Measurements from ENCODE around the gene PTPRD. TPM values are rescaled to one million over a fixed set of nuclear protein-coding genes. Genes with fewer than 3 reads are reported as not detected.

Gene PTPRD
- total RNA-seq, 1 experiment from 2014 or later, result 0.02 TPM

DNA sequence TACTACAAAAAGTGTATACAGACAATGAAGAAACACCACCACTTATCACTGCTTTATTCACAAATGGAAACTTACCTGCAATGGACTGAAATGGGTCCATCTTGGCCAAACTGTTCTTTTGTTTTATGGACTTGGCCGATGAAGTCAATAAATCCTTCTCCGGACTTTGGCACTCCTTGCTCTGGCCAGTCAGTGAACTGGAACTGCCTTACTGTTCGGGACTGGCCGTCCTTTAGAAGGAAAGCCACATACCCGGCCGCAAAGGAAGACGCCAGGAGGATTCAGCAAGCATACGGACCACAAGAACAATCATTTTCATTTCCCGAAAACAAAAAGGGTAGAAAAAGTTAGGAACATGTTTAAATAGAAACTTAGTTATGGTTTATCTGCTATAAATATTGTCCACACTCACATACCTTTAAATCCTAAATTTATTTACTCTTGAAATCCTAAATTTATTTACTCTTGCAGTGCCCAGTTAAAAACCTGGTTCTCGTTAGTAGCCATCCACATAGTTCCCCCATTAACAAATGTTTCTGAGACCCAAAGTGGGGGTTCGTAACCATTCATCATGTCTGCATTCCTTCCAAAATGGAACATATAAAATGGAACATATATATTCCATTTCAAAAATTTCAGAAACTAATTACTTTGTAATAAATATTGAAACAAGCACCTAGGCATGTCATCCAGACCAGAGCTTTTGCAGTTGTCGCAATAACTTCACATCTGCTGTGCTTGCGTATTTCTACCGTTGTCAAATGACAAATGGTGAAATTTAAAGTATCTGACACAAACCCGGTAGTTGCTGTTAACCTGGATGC lies 2281.1 kb downstream of the PTPRD start:
- Histone ChIP-seq H3K9me3 (ENCODE audit: control insufficient read depth in 1 of 2, insufficient read depth in 1 of 2, low read depth in 1 of 2, low read length in 2 of 2) (peaks cover 3 to 8% of the 10 kb centered on the region in 2 experiments; a peak in 2 of 4 replicates), H3K4me2 (ENCODE audit: low read length) (no peak overlapping the region), H3K4me1 (ENCODE audit: control insufficient read depth in 1 of 2, insufficient read depth in 2 of 2, low read length in 2 of 2) (no peaks in the 10 kb centered on the region), H3K27me3 (ENCODE audit: insufficient read depth, low read length) (no peaks in the 10 kb centered on the region), H2AFZ (ENCODE audit: low read depth, low read length, poor library complexity, severe bottlenecking) (no peak overlapping the region), H3K79me2 (ENCODE audit: insufficient read depth, low read length) (no peaks in the 10 kb centered on the region), H3K36me3 (ENCODE audit: control insufficient read depth in 1 of 2, insufficient read depth in 2 of 2, low read length in 2 of 2) (no peaks in the 10 kb centered on the region), H3K9ac (ENCODE audit: low read length) (no peak overlapping the region), H3K27ac (ENCODE audit: low read depth, low read length) (no peak overlapping the region), H4K20me1 (ENCODE audit: insufficient read depth) (no peaks in the 10 kb centered on the region), H3K9me2 (ENCODE audit: insufficient read depth) (no peaks in the 10 kb centered on the region), H3K4me3 (replicated peaks in 1 of 2; ENCODE audit: low read depth in 1 of 2, low read length in 2 of 2) (no peak overlapping the region)
- RAD21 ChIA-PET (ENCODE audit: low non-redundant PET in 1 of 2, low total read pairs in 2 of 2, uncharacterized antibody in 2 of 2, unreplicated experiment in 2 of 2), result no interaction called here
- BruUV-seq (replicated peaks), result no TSS peak
- CTCF ChIA-PET, result no interaction called here
- no peak for ATAC-seq
- intact Hi-C loops (cut with micrococcal nuclease), result no loop called here
- DNase-seq (ENCODE audit: low read depth, low spot score), result no peak
- POLR2A ChIA-PET, result no interaction called here
- TF ChIP-seq SP1 (IDR thresholded peaks at IDR 0.05; ENCODE audit: low read depth), result no peak
- TF ChIP-seq TCF7L2 (IDR thresholded peaks at IDR 0.05; ENCODE audit: borderline replicate concordance, extremely low read depth, insufficient read depth, insufficient read length), result no peak

DNA sequence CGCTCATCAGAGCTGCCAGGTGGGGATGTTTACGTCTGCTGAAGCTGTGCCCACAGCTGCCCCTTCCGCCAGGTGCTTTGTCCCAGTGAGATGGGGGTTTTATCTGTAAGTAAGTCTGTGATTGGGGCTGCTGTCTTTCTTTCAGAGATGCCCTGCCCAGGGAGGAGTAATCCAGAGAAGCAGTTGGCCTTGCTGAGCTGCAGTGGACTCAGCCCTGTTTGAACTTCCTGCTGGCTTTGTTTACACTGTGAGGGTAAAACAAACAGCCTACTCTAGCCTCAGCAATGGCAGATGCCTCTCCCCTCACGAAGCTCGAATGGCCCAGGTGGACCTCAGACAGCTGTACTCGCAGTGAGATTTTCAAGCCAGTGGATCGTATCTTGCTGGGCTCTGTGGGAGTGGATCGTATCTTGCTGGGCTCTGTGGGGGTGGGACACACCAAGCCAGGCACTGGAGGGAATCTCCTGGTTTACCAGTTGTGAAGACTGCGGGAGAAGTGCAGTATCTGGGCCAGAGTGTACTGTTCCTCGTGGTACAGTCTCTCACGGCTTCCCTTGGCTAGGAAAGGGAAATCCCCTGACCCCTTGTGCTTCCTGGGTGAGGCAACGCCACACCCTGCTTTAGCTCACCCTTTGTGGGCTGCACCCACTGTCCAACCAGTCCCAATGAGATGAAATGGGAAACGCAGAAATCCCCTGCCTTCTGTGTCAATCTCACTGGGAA lies 2283.1 kb downstream of the PTPRD start:
- TF ChIP-seq JUND (IDR thresholded peaks at IDR 0.05) (no peak), SP1 (IDR thresholded peaks at IDR 0.05; ENCODE audit: low read depth) (no peak), CBX3 (IDR thresholded peaks at IDR 0.05; ENCODE audit: low read depth) (no peak), ZFX (IDR thresholded peaks at IDR 0.05) (no peak)
- TF ChIP-seq, protein P1, sequence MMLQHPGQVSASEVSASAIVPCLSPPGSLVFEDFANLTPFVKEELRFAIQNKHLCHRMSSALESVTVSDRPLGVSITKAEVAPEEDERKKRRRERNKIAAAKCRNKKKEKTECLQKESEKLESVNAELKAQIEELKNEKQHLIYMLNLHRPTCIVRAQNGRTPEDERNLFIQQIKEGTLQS (IDR thresholded peaks at IDR 0.05), result no peak
- TF ChIP-seq, protein P2, sequence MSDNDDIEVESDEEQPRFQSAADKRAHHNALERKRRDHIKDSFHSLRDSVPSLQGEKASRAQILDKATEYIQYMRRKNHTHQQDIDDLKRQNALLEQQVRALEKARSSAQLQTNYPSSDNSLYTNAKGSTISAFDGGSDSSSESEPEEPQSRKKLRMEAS (IDR thresholded peaks at IDR 0.05), result no peak
- TF ChIP-seq, protein P3, sequence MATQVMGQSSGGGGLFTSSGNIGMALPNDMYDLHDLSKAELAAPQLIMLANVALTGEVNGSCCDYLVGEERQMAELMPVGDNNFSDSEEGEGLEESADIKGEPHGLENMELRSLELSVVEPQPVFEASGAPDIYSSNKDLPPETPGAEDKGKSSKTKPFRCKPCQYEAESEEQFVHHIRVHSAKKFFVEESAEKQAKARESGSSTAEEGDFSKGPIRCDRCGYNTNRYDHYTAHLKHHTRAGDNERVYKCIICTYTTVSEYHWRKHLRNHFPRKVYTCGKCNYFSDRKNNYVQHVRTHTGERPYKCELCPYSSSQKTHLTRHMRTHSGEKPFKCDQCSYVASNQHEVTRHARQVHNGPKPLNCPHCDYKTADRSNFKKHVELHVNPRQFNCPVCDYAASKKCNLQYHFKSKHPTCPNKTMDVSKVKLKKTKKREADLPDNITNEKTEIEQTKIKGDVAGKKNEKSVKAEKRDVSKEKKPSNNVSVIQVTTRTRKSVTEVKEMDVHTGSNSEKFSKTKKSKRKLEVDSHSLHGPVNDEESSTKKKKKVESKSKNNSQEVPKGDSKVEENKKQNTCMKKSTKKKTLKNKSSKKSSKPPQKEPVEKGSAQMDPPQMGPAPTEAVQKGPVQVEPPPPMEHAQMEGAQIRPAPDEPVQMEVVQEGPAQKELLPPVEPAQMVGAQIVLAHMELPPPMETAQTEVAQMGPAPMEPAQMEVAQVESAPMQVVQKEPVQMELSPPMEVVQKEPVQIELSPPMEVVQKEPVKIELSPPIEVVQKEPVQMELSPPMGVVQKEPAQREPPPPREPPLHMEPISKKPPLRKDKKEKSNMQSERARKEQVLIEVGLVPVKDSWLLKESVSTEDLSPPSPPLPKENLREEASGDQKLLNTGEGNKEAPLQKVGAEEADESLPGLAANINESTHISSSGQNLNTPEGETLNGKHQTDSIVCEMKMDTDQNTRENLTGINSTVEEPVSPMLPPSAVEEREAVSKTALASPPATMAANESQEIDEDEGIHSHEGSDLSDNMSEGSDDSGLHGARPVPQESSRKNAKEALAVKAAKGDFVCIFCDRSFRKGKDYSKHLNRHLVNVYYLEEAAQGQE (IDR thresholded peaks at IDR 0.05; ENCODE audit: low read depth), result no peak

More for the DNA sequence above, 2283.1 kb downstream of the PTPRD start:
- no peak overlapping the region for H3K9ac ChIP-seq (ENCODE audit: low read length)
- ATAC-seq, result no peak
- peaks cover 3 to 8% of the 10 kb centered on the region in 2 experiments; a peak in 2 of 4 replicates for H3K9me3 ChIP-seq (ENCODE audit: control insufficient read depth in 1 of 2, insufficient read depth in 1 of 2, low read depth in 1 of 2, low read length in 2 of 2)
- no peaks in the 10 kb centered on the region for H4K20me1 ChIP-seq (ENCODE audit: insufficient read depth)
- H3K4me1 ChIP-seq (ENCODE audit: control insufficient read depth in 1 of 2, insufficient read depth in 2 of 2, low read length in 2 of 2), result no peaks in the 10 kb centered on the region
- no peaks in the 10 kb centered on the region for H3K79me2 ChIP-seq (ENCODE audit: insufficient read depth, low read length)
- ChIA-PET RAD21 (ENCODE audit: low non-redundant PET in 1 of 2, low total read pairs in 2 of 2, uncharacterized antibody in 2 of 2, unreplicated experiment in 2 of 2) (no interaction called here), POLR2A (no interaction called here), CTCF (no interaction called here)
- no peak overlapping the region for H3K4me2 ChIP-seq (ENCODE audit: low read length)
- no TSS peak for BruUV-seq (replicated peaks)
- no peaks in the 10 kb centered on the region for H3K36me3 ChIP-seq (ENCODE audit: control insufficient read depth in 1 of 2, insufficient read depth in 2 of 2, low read length in 2 of 2)
- H3K27me3 ChIP-seq (ENCODE audit: insufficient read depth, low read length), result no peaks in the 10 kb centered on the region
- intact Hi-C loops (cut with micrococcal nuclease), result no loop called here
- H3K27ac ChIP-seq (ENCODE audit: low read depth, low read length), result no peak overlapping the region
- no peaks in the 10 kb centered on the region for H3K9me2 ChIP-seq (ENCODE audit: insufficient read depth)
- no peak overlapping the region for H3K4me3 ChIP-seq (replicated peaks in 1 of 2; ENCODE audit: low read depth in 1 of 2, low read length in 2 of 2)
- DNase-seq (ENCODE audit: low read depth, low spot score), result no peak
- no peak overlapping the region for H2AFZ ChIP-seq (ENCODE audit: low read depth, low read length, poor library complexity, severe bottlenecking)
